HepG2 (cell line): ENCODE results near the gene TYROBP. TPM values are rescaled to one million over a fixed set of nuclear protein-coding genes. Genes with fewer than 3 reads are reported as not detected.

Experiments
- ATAC-seq: fragments of 200-7000 bp; cut with Tn5 transposase; 3 replicates; pipeline ENCODE4 v1.9.1; 2020; ENCODE audit warnings: mild to moderate bottlenecking, moderate library complexity
- BruUV-seq: library from RNA; stranded (reverse); fragments of 400-500 nt; replicated peaks from 2 replicates; lab custom pipeline; 2021; lab: Mats Ljungman, UMichigan
- CTCF ChIA-PET: fragments of 300-600 bp; formaldehyde crosslinking; extraction: SDS; loops from one replicate; lab custom pipeline; 2021; ENCODE audit warnings: low total read pairs, inconsistent platforms, low intra/inter-chr PET ratio; lab: Yijun Ruan, JAX
- POLR2A ChIA-PET: fragments of 350-600 bp; sonication (Branson Sonifier 250); formaldehyde crosslinking; loops from one replicate; lab custom pipeline; 2020; ENCODE audit warnings: antibody characterized with exemption, inconsistent platforms; lab: Yijun Ruan, JAX
- DNase-seq: peaks from one replicate; pipeline ENCODE4 v3.0.0-alpha.2; 2015; ENCODE audit warnings: low spot score
- FAIRE-seq: peaks from 3 replicates; lab custom pipeline; 2011; peaks lifted over from hg19 to GRCh38; lab: Jason Lieb, UNC
- H2AFZ ChIP-seq: one replicate; pipeline ENCODE4 v1.6.1; 2011; ENCODE audit warnings: low read length, inconsistent platforms
- H3K27ac ChIP-seq: fragments of 300-600 bp; 3 replicates; pipeline ENCODE4 v1.8.0; 2011; ENCODE audit warnings: mixed run types, mild to moderate bottlenecking, mixed read lengths, low read length, inconsistent platforms; ENCODE audit not compliant: insufficient read depth; ENCODE audit errors: extremely low read length
- H3K27me3 ChIP-seq, 2 experiments: fragments of 200-600 bp in 1 of 2; 2 replicates in 1 of 2; 3 replicates in 1 of 2; pipeline versions ENCODE4 v1.6.0 to v1.8.0; 2011; ENCODE audit warnings: low read length in 2 of 2, mild to moderate bottlenecking in 2 of 2, moderate library complexity in 2 of 2, inconsistent platforms in 1 of 2; ENCODE audit not compliant: insufficient read depth in 2 of 2, control insufficient read depth in 1 of 2
- H3K36me3 ChIP-seq, 2 experiments: fragments of 200-600 bp in 1 of 2; replicated peaks in 1 of 2; 2 replicates in 1 of 2; 3 replicates in 1 of 2; pipeline versions ENCODE4 v1.5.1 to v1.8.0; 2011; ENCODE audit warnings: low read length in 2 of 2, inconsistent platforms in 1 of 2; ENCODE audit not compliant: insufficient read depth in 2 of 2, control insufficient read depth in 1 of 2
- H3K4me1 ChIP-seq: 2 replicates; pipeline ENCODE4 v1.5.1; 2012; ENCODE audit warnings: low read length, inconsistent platforms; ENCODE audit not compliant: insufficient read depth
- H3K4me2 ChIP-seq: 2 replicates; pipeline ENCODE4 v1.6.0; 2011; ENCODE audit warnings: low read depth, low read length, inconsistent platforms
- H3K4me3 ChIP-seq, 3 experiments: fragments of 200-600 bp in 1 of 3; sonication (generic), shearing (Covaris generic) in 1 of 3; replicated peaks in 1 of 3; 2 replicates each; pipeline ENCODE4 v1.5.1; 2011 to 2016; ENCODE audit warnings: low read length in 3 of 3, inconsistent platforms in 2 of 3, low read depth in 2 of 3, mild to moderate bottlenecking in 2 of 3, control low read depth in 1 of 3, mixed read lengths in 1 of 3; ENCODE audit not compliant: insufficient read depth in 1 of 3
- H3K79me2 ChIP-seq: one replicate; pipeline ENCODE4 v1.6.1; 2011; ENCODE audit warnings: low read length, inconsistent platforms; ENCODE audit not compliant: insufficient read depth
- H3K9ac ChIP-seq: 2 replicates; pipeline ENCODE4 v1.6.0; 2011; ENCODE audit warnings: mild to moderate bottlenecking, low read depth, low read length, inconsistent platforms; ENCODE audit not compliant: insufficient read depth
- H3K9me3 ChIP-seq: 2 replicates; pipeline ENCODE4 v1.5.1; 2012; ENCODE audit warnings: mild to moderate bottlenecking, low read length
- H4K20me1 ChIP-seq: 2 replicates; pipeline ENCODE4 v1.6.0; 2011; ENCODE audit warnings: inconsistent platforms, mild to moderate bottlenecking, low read length, moderate library complexity; ENCODE audit not compliant: insufficient read depth
- ATF3 ChIP-seq: sonication (generic); formaldehyde crosslinking; IDR thresholded peaks from 2 replicates; pipeline ENCODE4 v1.4.0; 2020; ENCODE audit warnings: missing genetic modification reagents
- BCL6 ChIP-seq: IDR thresholded peaks from 2 replicates; pipeline ENCODE4 v1.6.1; 2016; ENCODE audit warnings: missing genetic modification reagents, missing compliant biosample characterization
- HCFC1 ChIP-seq: fragments of 150-350 bp; IDR thresholded peaks from 2 replicates; pipeline ENCODE4 v1.6.1; 2014; ENCODE audit warnings: low read depth, low read length
- HNF1B ChIP-seq: sonication (generic); formaldehyde crosslinking; IDR thresholded peaks from 2 replicates; pipeline ENCODE4 v1.5.1; 2020; ENCODE audit warnings: mild to moderate bottlenecking, moderate library complexity, missing genetic modification reagents
- KDM3A ChIP-seq: IDR thresholded peaks from 2 replicates; pipeline ENCODE4 v1.6.1; 2018; ENCODE audit warnings: low read depth, missing compliant biosample characterization
- KLF15 ChIP-seq: sonication (generic); formaldehyde crosslinking; IDR thresholded peaks from 2 replicates; pipeline ENCODE4 v1.8.1; 2023; ENCODE audit warnings: borderline replicate concordance, mild to moderate bottlenecking, inconsistent platforms, missing genetic modification reagents, mixed read lengths
- NR1H2 ChIP-seq: sonication (generic); formaldehyde crosslinking; IDR thresholded peaks from 2 replicates; pipeline ENCODE4 v1.8.1; 2022; ENCODE audit warnings: low read depth, missing genetic modification reagents, borderline replicate concordance
- NR3C1 ChIP-seq: sonication (generic); formaldehyde crosslinking; IDR thresholded peaks from 2 replicates; pipeline ENCODE4 v1.4.0; 2020; ENCODE audit warnings: missing genetic modification reagents
- RFX5 ChIP-seq: IDR thresholded peaks from 2 replicates; pipeline ENCODE4 v1.6.1; 2011; ENCODE audit warnings: low read depth, low read length, improper control_type of control experiment
- SALL2 ChIP-seq: sonication (generic); formaldehyde crosslinking; IDR thresholded peaks from 2 replicates; pipeline ENCODE4 v1.8.1; 2023; ENCODE audit warnings: mild to moderate bottlenecking, missing genetic modification reagents, inconsistent platforms
- SIX4 ChIP-seq: sonication (generic); formaldehyde crosslinking; IDR thresholded peaks from 2 replicates; pipeline ENCODE4 v1.4.0; 2020; ENCODE audit warnings: missing genetic modification reagents
- SMARCE1 ChIP-seq: fragments of 450-650 bp; IDR thresholded peaks from 2 replicates; pipeline ENCODE4 v1.6.1; 2017; ENCODE audit warnings: borderline replicate concordance
- SMC3 ChIP-seq: IDR thresholded peaks from 2 replicates; pipeline ENCODE4 v1.6.1; 2011; ENCODE audit warnings: low read length, improper control_type of control experiment
- SSRP1 ChIP-seq: IDR thresholded peaks from 2 replicates; pipeline ENCODE4 v1.6.1; 2016; ENCODE audit warnings: control low read depth
- TRIM24 ChIP-seq: sonication (generic); formaldehyde crosslinking; IDR thresholded peaks from 2 replicates; pipeline ENCODE4 v1.8.0; 2022; ENCODE audit warnings: mild to moderate bottlenecking, missing genetic modification reagents
- ZNF136 ChIP-seq: sonication (generic); formaldehyde crosslinking; IDR thresholded peaks from 2 replicates; pipeline ENCODE4 v1.8.1; 2022; ENCODE audit warnings: low read depth, mild to moderate bottlenecking, moderate library complexity, missing genetic modification reagents
- ZNF143 ChIP-seq: sonication (generic); formaldehyde crosslinking; IDR thresholded peaks from 2 replicates; pipeline ENCODE4 v1.4.0; 2020; ENCODE audit warnings: missing genetic modification reagents
- ZNF230 ChIP-seq: sonication (generic); formaldehyde crosslinking; IDR thresholded peaks from 2 replicates; pipeline ENCODE4 v1.4.0; 2020; ENCODE audit warnings: mild to moderate bottlenecking, missing genetic modification reagents
- ZNF367 ChIP-seq: sonication (generic); formaldehyde crosslinking; IDR thresholded peaks from 2 replicates; pipeline ENCODE4 v1.4.0; 2020; ENCODE audit warnings: missing genetic modification reagents, borderline replicate concordance
- ZNF501 ChIP-seq: sonication (generic); formaldehyde crosslinking; IDR thresholded peaks from 2 replicates; pipeline ENCODE4 v1.5.1; 2020; ENCODE audit warnings: mild to moderate bottlenecking, moderate library complexity, missing genetic modification reagents
- ZNF552 ChIP-seq: sonication (generic); formaldehyde crosslinking; IDR thresholded peaks from 2 replicates; pipeline ENCODE4 v1.9.0; 2022; ENCODE audit warnings: missing genetic modification reagents, mild to moderate bottlenecking, borderline replicate concordance
- ZNF644 ChIP-seq: IDR thresholded peaks from 2 replicates; pipeline ENCODE4 v1.6.1; 2016; ENCODE audit warnings: low read depth
- ZNF678 ChIP-seq: sonication (generic); formaldehyde crosslinking; IDR thresholded peaks from 2 replicates; pipeline ENCODE4 v1.4.0; 2020; ENCODE audit warnings: mild to moderate bottlenecking, missing genetic modification reagents
- ZNF772 ChIP-seq: sonication (generic); formaldehyde crosslinking; IDR thresholded peaks from 2 replicates; pipeline ENCODE4 v1.5.0; 2020; ENCODE audit warnings: mild to moderate bottlenecking, missing genetic modification reagents
- ZNF792 ChIP-seq: IDR thresholded peaks from 2 replicates; pipeline ENCODE4 v1.6.1; 2016
- WGBS: methylation state at CpG from one replicate; pipeline ENCODE4 v1.1.6; 2017; ENCODE audit warnings: low lambda C conversion rate; 5-methylcytosine and 5-hydroxymethylcytosine counted together
- in situ Hi-C: cut with HindIII; loops from 2 replicates; pipeline ENCODE4 v1.10.0; 2017; ENCODE audit warnings: low pct_unique_long_range_greater_than_20kb; ENCODE audit not compliant: extremely low pct_ligation_motif_present
- intact Hi-C: fragments of 100-400 bp; cut with micrococcal nuclease; formaldehyde crosslinking; loops from one replicate; pipeline ENCODE4 v1.10.0; 2022; ENCODE audit not compliant: unreplicated experiment
- polyA plus RNA-seq, 8 experiments: library from polyadenylated mRNA; depleted of rRNA in 3 of 8; stranded (reverse) in 7 of 8; unstranded in 1 of 8; fragments of >200 nt; fragmentation: Illumina TruSeq in 4 of 8; extraction: Trizol in 4 of 8; gene quantifications; 2 replicates each; pipeline versions ENCODE4 v1.2.1 to v1.2.3, GENCODE V29; 2011 to 2016; ENCODE audit warnings: low read depth in 4 of 8, missing spikeins in 1 of 8, mixed read lengths in 1 of 8; ENCODE audit not compliant: insufficient read depth in 1 of 8
- total RNA-seq, 5 experiments: library from RNA; depleted of rRNA; stranded (reverse); fragments of >200 nt; fragmentation: Illumina TruSeq; extraction: Trizol; gene quantifications; 2 replicates each; pipeline ENCODE4 v1.2.3, GENCODE V29; 2016; ENCODE audit warnings: low read depth in 1 of 5

TYROBP gene
- total and polyA plus RNA-seq, 2 of the 13 experiments (the other 11 are each of a cell fraction or from before 2014, with no cell fraction given), result not detected

- POLR2A ChIA-PET, result no interaction called here
- Histone ChIP-seq H3K4me1 (peaks cover 16% of the 10 kb centered on the region), H3K27ac (no peak overlapping the region), H3K27me3 (no peaks in the 10 kb centered on the region; a peak in 2 of 5 replicates), H3K4me3 (no peak overlapping the region), H3K9ac (no peak overlapping the region), H3K79me2 (no peaks in the 10 kb centered on the region), H3K36me3 (no peaks in the 10 kb centered on the region), H3K4me2 (no peak overlapping the region), H4K20me1 (no peaks in the 10 kb centered on the region), H2AFZ (no peak overlapping the region), H3K9me3 (no peaks in the 10 kb centered on the region)
- intact Hi-C loops, result no loop called here
- no TSS peak for BruUV-seq
- WGBS, result 36% methylated on average over 5 of the region's 5 CpGs
- no peak for DNase-seq
- no peak for FAIRE-seq
- ATAC-seq, result no peak
- in situ Hi-C loops, result no loop called here
- CTCF ChIA-PET, result no interaction called here
- TF ChIP-seq NR1H2 (CRISPR knock-in tag) (no peak), ZNF143 (peak; percentile 83), SSRP1 (CRISPR knock-in tag) (no peak), ZNF136 (no peak), ZNF644 (CRISPR knock-in tag) (no peak), HCFC1 (peak; percentile 13; the same call in 1 of the 2 replicates), ZNF552 (CRISPR knock-in tag) (no peak), SALL2 (CRISPR knock-in tag) (no peak), TRIM24 (no peak), ATF3 (CRISPR knock-in tag) (no peak), SMC3 (no peak), ZNF772 (CRISPR knock-in tag) (no peak), RFX5 (no peak), ZNF678 (CRISPR knock-in tag) (no peak), NR3C1 (CRISPR knock-in tag) (no peak), ZNF501 (CRISPR knock-in tag) (no peak), SMARCE1 (no peak), ZNF367 (no peak), SIX4 (CRISPR knock-in tag) (no peak), HNF1B (CRISPR knock-in tag) (no peak), BCL6 (CRISPR knock-in tag) (peak; percentile 72), KDM3A (CRISPR knock-in tag) (no peak), ZNF230 (no peak), KLF15 (CRISPR knock-in tag) (no peak), ZNF792 (CRISPR knock-in tag) (no peak)
Measured at GRCh38 chr19:35872180-35872579, 35.9 kb downstream of the TYROBP start.
